Measurements from ENCODE around the gene PDX1.

The PDX1 gene

GRCh38 chr13:27971236-27971645 is 51.4 kb downstream of the PDX1 start:
- DNase-seq = no peak

GRCh38 chr13:27971776-27972477 is 52.1 kb downstream of the PDX1 start:
- DNase-seq = no peak

GRCh38 chr13:27972478-27972820 is 52.6 kb downstream of the PDX1 start:
- no peak for DNase-seq

GRCh38 chr13:27973291-27973690 is 53.5 kb downstream of the PDX1 start:
- DNase-seq = no peak

GRCh38 chr13:27973961-27974662 is 54.3 kb downstream of the PDX1 start:
- no peak for DNase-seq
